CD4-positive, alpha-beta T cell (primary cell): ENCODE results near the gene PSMC2. TPM values are rescaled to one million over a fixed set of nuclear protein-coding genes. Genes with fewer than 3 reads are reported as not detected.

Experiments
- ATAC-seq: fragments of 200-7000 bp; cut with Tn5 transposase; one replicate; pipeline ENCODE4 v1.10.0; 2022; ENCODE audit warnings: mild to moderate bottlenecking; ENCODE audit not compliant: poor library complexity
- CTCF ChIA-PET: fragments of 350-600 bp; sonication (Branson Sonifier 250); formaldehyde crosslinking; loops from one replicate; lab custom pipeline; 2021; ENCODE audit warnings: antibody characterized with exemption, inconsistent platforms; lab: Charles Lee
- POLR2A ChIA-PET: fragments of 350-600 bp; sonication (Branson Sonifier 250); formaldehyde crosslinking; loops from one replicate; lab custom pipeline; 2021; ENCODE audit warnings: antibody characterized with exemption, inconsistent platforms; lab: Charles Lee
- DNase-seq, 14 experiments: peaks; one replicate each; pipeline ENCODE4 v3.0.0-alpha.2; 2013 to 2020; ENCODE audit warnings: mixed read lengths in 2 of 14
- H3K27ac ChIP-seq, 2 donors: one replicate each; pipeline versions ENCODE4 v1.5.1 to v1.7.0; 2013; ENCODE audit warnings: low read length in 2 of 2, low read depth in 1 of 2, mild to moderate bottlenecking in 1 of 2
- H3K27me3 ChIP-seq, 2 experiments: 1 replicate in 1 of 2; 2 replicates in 1 of 2; pipeline versions ENCODE4 v1.6.1 to v1.7.0; 2013; ENCODE audit warnings: low read length in 2 of 2, control low read depth in 1 of 2, mild to moderate bottlenecking in 1 of 2, moderate library complexity in 1 of 2; ENCODE audit not compliant: insufficient read depth in 2 of 2, control insufficient read depth in 1 of 2
- H3K36me3 ChIP-seq: one replicate; pipeline ENCODE4 v1.6.1; 2013; ENCODE audit warnings: low read length, control low read depth; ENCODE audit not compliant: insufficient read depth
- H3K4me1 ChIP-seq: one replicate; pipeline ENCODE4 v1.6.1; 2013; ENCODE audit warnings: low read length, control low read depth; ENCODE audit not compliant: insufficient read depth
- H3K4me3 ChIP-seq: one replicate; pipeline ENCODE4 v1.5.1; 2013; ENCODE audit warnings: mild to moderate bottlenecking, low read length, moderate library complexity
- H3K9me3 ChIP-seq, 2 experiments: 1 replicate in 1 of 2; 2 replicates in 1 of 2; pipeline versions ENCODE4 v1.6.1 to v1.7.0; 2013; ENCODE audit warnings: low read length in 2 of 2, mild to moderate bottlenecking in 2 of 2, control low read depth in 1 of 2, moderate library complexity in 1 of 2; ENCODE audit not compliant: control insufficient read depth in 1 of 2, insufficient read depth in 1 of 2
- H3K27ac Mint-ChIP-seq: one replicate; pipeline ENCODE4 v1.8.0; 2020; ENCODE audit warnings: mixed read lengths
- H3K27me3 Mint-ChIP-seq: one replicate; pipeline ENCODE4 v1.8.0; 2021; ENCODE audit warnings: mixed read lengths
- H3K36me3 Mint-ChIP-seq: one replicate; pipeline ENCODE4 v1.8.0; 2021; ENCODE audit warnings: low read depth, mixed read lengths
- H3K4me1 Mint-ChIP-seq: one replicate; pipeline ENCODE4 v1.8.0; 2021; ENCODE audit warnings: low read depth, mixed read lengths
- H3K4me3 Mint-ChIP-seq: one replicate; pipeline ENCODE4 v1.8.0; 2020; ENCODE audit warnings: mild to moderate bottlenecking, mixed read lengths
- H3K9me3 Mint-ChIP-seq: one replicate; pipeline ENCODE4 v1.8.0; 2020; ENCODE audit warnings: mixed read lengths
- CTCF ChIP-seq: fragments of 200-600 bp; IDR thresholded peaks from one replicate; pipeline ENCODE4 v1.8.0; 2022; ENCODE audit warnings: antibody characterized with exemption, mild to moderate bottlenecking
- intact Hi-C, 2 experiments: fragments of 100-400 bp; cut with DNase I in 1 of 2; cut with micrococcal nuclease in 1 of 2; formaldehyde crosslinking; loops; one replicate each; pipeline versions ENCODE4 v1.15.1 to v1.9.0; 2023 to 2025; cut with DNase I, micrococcal nuclease
- total RNA-seq, 174 experiments: library from RNA in 2 of 174; stranded (reverse) in 2 of 174; gene quantifications; one replicate each; pipeline ENCODE4 v1.2.3 and lab custom pipeline; 2021 to 2026

The PSMC2 gene
- total RNA-seq, 2 experiments from 2014 or later: 101 to 102 TPM

DNA sequence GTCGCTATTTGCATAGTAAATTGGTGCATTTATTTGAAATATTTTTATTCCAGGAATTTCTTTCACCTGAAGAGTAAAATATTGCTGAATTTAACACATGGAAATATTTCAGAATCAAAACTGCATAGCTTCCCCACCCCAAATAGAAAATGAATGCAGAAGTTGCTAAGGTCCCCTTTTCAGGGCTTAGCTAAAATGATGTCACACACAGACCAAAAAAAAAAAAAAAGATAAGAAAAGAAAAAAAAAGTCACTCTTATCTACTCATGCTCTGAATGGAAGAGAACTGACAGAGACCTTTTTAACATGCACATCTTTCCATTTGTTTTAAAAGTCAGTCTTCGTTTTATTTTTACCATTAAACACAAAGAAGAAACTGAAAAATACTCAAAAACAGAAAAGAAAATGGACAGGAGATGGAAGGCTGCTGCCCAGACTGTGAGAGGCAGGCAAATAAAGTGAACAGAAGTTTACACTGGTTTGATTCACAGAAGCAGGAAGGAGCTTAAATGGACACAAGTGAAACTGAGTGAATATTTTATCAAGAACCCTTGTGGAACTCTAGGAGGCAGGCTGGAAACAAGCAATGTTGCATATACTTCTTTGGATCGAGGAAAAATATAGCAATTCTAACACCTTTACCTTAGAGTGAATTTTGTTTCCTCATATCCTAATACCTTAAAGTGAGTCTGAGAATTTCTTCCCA lies 32.0 kb downstream of the PSMC2 start:
- no peak for DNase-seq
- Mint-ChIP-seq H3K36me3 (no peaks in the 10 kb centered on the region), H3K4me3 (no peak overlapping the region), H3K27me3 (peaks cover 8% of the 10 kb centered on the region), H3K27ac (no peak overlapping the region), H3K9me3 (no peaks in the 10 kb centered on the region), H3K4me1 (no peaks in the 10 kb centered on the region)
- Histone ChIP-seq H3K36me3 (no peaks in the 10 kb centered on the region), H3K4me3 (no peak overlapping the region), H3K27ac (no peak overlapping the region), H3K4me1 (no peaks in the 10 kb centered on the region), H3K9me3 (no peaks in the 10 kb centered on the region), H3K27me3 (no peaks in the 10 kb centered on the region)
- ChIA-PET CTCF (no interaction called here), POLR2A (interaction anchor here (0.7 kb wide), 1 partner anchor 1661 kb away, joined by 3 read pairs; no protein-coding TSS in a partner anchor)
- intact Hi-C loops: no loop called here
- ATAC-seq: no peak
- TF ChIP-seq CTCF: no peak

- Histone ChIP-seq H3K9me3 (no peaks in the 10 kb centered on the region), H3K36me3 (no peaks in the 10 kb centered on the region), H3K4me3 (no peak overlapping the region), H3K4me1 (no peaks in the 10 kb centered on the region), H3K27ac (no peak overlapping the region), H3K27me3 (no peaks in the 10 kb centered on the region)
- no peak for TF ChIP-seq CTCF
- no peak overlapping the region for H3K27ac Mint-ChIP-seq
- ChIA-PET POLR2A (no interaction called here), CTCF (no interaction called here)
- intact Hi-C loops: no loop called here
- no peaks in the 10 kb centered on the region for H3K4me1 Mint-ChIP-seq
- no peak for DNase-seq
- H3K4me3 Mint-ChIP-seq: no peak overlapping the region
- H3K27me3 Mint-ChIP-seq: peaks cover 8% of the 10 kb centered on the region
- no peaks in the 10 kb centered on the region for H3K36me3 Mint-ChIP-seq
- ATAC-seq: no peak
- no peaks in the 10 kb centered on the region for H3K9me3 Mint-ChIP-seq
These were observed 33.1 kb downstream of the PSMC2 start for GRCh38 chr7:103380395-103381191.

DNA sequence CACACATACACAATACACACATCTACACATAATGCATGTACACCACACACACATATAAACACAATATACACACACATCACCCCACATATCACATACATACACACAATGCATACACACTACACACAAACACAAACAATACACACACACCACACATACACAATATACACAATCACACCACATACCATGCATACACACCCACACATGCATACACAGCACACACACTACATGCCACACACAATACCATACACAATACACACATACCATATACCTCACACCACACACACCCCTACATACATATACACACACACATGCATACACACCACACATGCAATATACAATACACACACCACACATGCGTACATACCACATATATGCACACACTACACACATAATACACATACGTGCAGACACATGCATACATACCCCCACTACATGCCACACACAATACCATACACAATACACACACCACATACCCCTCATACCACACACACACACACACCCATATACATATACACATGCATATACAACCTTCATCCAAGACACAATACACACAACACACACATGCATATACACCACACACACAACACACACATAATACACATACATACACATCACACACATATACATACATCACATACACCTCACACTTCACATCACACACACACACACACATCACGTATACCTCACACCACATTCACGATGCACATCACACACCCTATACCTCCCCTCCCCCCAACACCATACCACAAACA lies 34.0 kb downstream of the PSMC2 start:
- no peaks in the 10 kb centered on the region for H3K36me3 Mint-ChIP-seq
- Histone ChIP-seq H3K4me3 (no peak overlapping the region), H3K27me3 (no peaks in the 10 kb centered on the region), H3K36me3 (no peaks in the 10 kb centered on the region), H3K27ac (no peak overlapping the region), H3K4me1 (no peaks in the 10 kb centered on the region), H3K9me3 (no peaks in the 10 kb centered on the region)
- no peak for ATAC-seq
- POLR2A ChIA-PET: no interaction called here
- H3K4me3 Mint-ChIP-seq: no peak overlapping the region
- DNase-seq: no peak
- no peaks in the 10 kb centered on the region for H3K9me3 Mint-ChIP-seq
- H3K27ac Mint-ChIP-seq: no peak overlapping the region
- CTCF ChIA-PET: no interaction called here
- H3K27me3 Mint-ChIP-seq: peaks cover 8% of the 10 kb centered on the region
- intact Hi-C loops: no loop called here
- no peak for TF ChIP-seq CTCF
- no peaks in the 10 kb centered on the region for H3K4me1 Mint-ChIP-seq
